ENCODE measurements around the gene ANGPTL8.

The ANGPTL8 gene

DNA sequence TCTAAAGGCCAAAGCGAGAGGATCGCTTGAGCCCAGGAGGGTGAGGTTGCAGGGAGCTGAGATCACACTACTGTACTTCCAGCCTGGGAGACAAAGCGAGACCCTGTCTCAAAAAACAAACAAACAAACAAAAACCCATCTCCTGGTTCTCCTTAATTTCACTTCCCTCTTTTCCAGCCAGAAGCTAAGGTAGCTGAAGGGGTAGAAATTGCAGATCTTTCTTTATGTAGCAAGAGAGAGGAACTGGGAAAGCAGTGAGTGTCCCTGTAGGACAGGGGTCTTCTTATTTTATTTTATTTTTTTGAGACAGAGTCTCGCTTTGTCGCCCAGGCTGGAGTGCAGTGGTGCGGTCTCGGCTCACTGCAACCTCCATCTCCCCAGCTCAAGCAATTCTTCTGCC lies 52.0 kb downstream of the ANGPTL8 start:
- no peak for DNase-seq (ENCODE audit: low read depth in 2 of 2)

Measured in stimulated activated CD8-positive, alpha-beta memory T cell treated with anti-CD3 and anti-CD28 coated beads, Interleukin-15, amount 100 ng/mL, for 4 hours (primary cell).